GM10248 (cell line): Measurements from ENCODE around the gene COX7A2L.

Experiments used
- CTCF ChIA-PET: fragments of 300-600 bp; sonication (Branson Sonifier 250); formaldehyde crosslinking; extraction: SDS; loops from one replicate; lab custom pipeline; 2021; ENCODE audit warnings: antibody characterized with exemption; lab: Yijun Ruan, JAX
- POLR2A ChIA-PET: fragments of 350-650 bp; sonication (Branson Sonifier 250); formaldehyde crosslinking; extraction: SDS; loops from one replicate; lab custom pipeline; 2020; ENCODE audit warnings: antibody characterized with exemption; lab: Yijun Ruan, JAX
- DNase-seq: peaks from one replicate; pipeline ENCODE4 v3.0.0; 2012; ENCODE audit errors: extremely low spot score
- TF ChIP-seq, protein P1 (sequence below): IDR thresholded peaks from 2 replicates; pipeline ENCODE4 v1.5.1; 2012; ENCODE audit warnings: mild to moderate bottlenecking, low read depth; ENCODE audit errors: extremely low read depth, missing control alignments, control extremely low read depth

The COX7A2L gene

DNA sequence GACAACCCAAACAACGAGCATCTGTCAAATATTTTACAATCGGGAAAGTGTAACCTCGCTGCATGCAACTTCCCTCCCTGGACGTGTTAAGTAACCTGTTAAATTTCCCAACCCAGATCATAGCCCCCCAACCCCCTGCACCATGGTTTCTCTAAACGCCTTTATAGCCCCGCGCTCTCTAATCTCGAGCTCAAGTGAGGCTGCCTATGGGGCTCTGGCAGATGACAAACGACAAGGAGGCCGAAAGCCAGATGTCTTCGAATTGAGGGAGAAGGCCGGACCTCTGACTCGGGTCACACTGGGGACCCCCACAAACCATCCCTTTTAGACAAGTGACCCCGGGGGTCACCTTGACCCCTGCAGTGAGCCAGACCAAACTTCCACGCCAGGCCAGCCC lies 526 bp downstream of the COX7A2L start:
- CTCF ChIA-PET: interaction anchor here (0.9 to 1.4 kb wide), 4 partner anchors 264 to 491 kb away, joined by 3 to 5 read pairs (median 3); no protein-coding TSS in a partner anchor
- POLR2A ChIA-PET: interaction anchor here (0.5 to 0.6 kb wide), 2 partner anchors 40 to 89 kb away, joined by 3 to 4 read pairs; no protein-coding TSS in a partner anchor

GRCh38 chr2:42359965-42360483 lies 993 bp downstream of the COX7A2L start:
- TF ChIP-seq, protein P1, sequence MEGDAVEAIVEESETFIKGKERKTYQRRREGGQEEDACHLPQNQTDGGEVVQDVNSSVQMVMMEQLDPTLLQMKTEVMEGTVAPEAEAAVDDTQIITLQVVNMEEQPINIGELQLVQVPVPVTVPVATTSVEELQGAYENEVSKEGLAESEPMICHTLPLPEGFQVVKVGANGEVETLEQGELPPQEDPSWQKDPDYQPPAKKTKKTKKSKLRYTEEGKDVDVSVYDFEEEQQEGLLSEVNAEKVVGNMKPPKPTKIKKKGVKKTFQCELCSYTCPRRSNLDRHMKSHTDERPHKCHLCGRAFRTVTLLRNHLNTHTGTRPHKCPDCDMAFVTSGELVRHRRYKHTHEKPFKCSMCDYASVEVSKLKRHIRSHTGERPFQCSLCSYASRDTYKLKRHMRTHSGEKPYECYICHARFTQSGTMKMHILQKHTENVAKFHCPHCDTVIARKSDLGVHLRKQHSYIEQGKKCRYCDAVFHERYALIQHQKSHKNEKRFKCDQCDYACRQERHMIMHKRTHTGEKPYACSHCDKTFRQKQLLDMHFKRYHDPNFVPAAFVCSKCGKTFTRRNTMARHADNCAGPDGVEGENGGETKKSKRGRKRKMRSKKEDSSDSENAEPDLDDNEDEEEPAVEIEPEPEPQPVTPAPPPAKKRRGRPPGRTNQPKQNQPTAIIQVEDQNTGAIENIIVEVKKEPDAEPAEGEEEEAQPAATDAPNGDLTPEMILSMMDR: no peak
- ChIA-PET POLR2A (interaction anchor here (0.5 to 0.6 kb wide), 2 partner anchors 40 to 88 kb away, joined by 3 to 4 read pairs; no protein-coding TSS in a partner anchor), CTCF (interaction anchor here (0.9 to 1.4 kb wide), 3 partner anchors 264 to 490 kb away, joined by 3 to 5 read pairs (median 3); no protein-coding TSS in a partner anchor)
- no peak for DNase-seq

More for the DNA sequence above, 526 bp downstream of the COX7A2L start:
- TF ChIP-seq, protein P1: no peak
- no peak for DNase-seq

DNA sequence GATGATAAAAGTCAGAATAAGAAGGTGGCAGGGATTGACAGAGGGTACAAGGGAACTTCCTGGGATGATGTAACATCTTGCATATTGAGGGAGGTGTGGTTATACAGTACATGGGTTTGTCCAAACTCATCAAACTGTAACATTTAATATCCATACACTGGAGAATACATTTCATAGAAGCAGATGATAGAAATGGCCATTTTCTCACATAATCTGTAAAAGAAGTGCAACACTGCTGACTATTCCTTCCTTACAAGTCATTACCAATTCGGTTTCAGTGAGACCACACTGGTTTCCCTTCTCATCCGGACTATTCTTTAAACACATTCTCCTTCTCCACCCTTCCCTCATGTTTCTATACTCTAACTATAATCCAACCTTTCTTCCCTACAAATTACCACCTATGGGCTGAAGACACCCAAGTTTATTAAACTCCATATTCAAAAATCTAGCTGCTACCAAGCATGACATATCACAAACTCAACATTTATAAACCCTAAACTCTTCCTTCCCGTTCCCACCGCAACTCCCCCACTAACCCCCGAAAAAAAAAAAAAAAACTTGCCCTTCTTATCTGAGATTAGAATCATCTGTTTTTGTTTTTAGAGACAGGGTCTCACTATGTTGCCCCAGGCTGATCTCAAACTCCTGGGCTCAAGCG lies 1.6 kb downstream of the COX7A2L start:
- TF ChIP-seq, protein P1: no peak
- CTCF ChIA-PET: interaction anchor here (0.9 to 1.4 kb wide), 2 partner anchors 263 to 490 kb away, joined by 3 read pairs; no protein-coding TSS in a partner anchor
- POLR2A ChIA-PET: no interaction called here
- DNase-seq: no peak

GRCh38 chr2:42353792-42354429 lies 7.1 kb downstream of the COX7A2L start:
- ChIA-PET CTCF (interaction anchor here (1.0 to 1.4 kb wide), 2 partner anchors 11 to 500 kb away, joined by 3 read pairs; no protein-coding TSS in a partner anchor), POLR2A (no interaction called here)
- DNase-seq: no peak
- TF ChIP-seq, protein P1: no peak

DNA sequence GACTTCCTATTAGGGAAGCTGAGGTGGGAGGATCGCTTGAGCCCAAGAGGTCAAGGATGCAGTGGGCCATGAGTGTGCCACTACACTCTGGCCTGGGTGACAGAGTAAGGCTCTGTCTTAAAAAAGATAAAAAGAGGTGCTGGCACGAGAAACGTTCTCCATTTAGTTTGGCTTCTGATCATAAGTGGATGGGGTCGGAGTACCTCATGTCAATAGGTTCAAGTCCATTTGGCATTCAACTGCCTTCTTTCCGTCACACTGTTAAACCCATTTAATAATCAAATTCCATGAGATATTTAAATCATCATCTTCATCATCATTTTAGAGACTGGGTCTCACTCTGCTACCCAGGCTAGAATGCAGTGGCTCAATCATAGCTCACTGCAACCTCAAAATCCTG lies 9.2 kb downstream of the COX7A2L start:
- POLR2A ChIA-PET: no interaction called here
- CTCF ChIA-PET: interaction anchor here (1.5 kb wide), 1 partner anchor 255 kb away, joined by 4 read pairs; no protein-coding TSS in a partner anchor

More for the DNA sequence above, 9.2 kb downstream of the COX7A2L start:
- DNase-seq: no peak
- TF ChIP-seq, protein P1: no peak
